IMR-90 (cell line): ENCODE results near the gene ZNF425. TPM values are rescaled to one million over a fixed set of nuclear protein-coding genes. Genes with fewer than 3 reads are reported as not detected.

ENCODE experiments used
- ATAC-seq: fragments of 200-7000 bp; cut with Tn5 transposase; 2 replicates; pipeline ENCODE4 v1.9.1; 2020; ENCODE audit warnings: low read depth, mild to moderate bottlenecking, moderate library complexity
- BruUV-seq: library from RNA; stranded (reverse); fragments of 400-500 nt; replicated peaks from 2 replicates; lab custom pipeline; 2021; lab: Mats Ljungman, UMichigan
- CTCF ChIA-PET: fragments of 300-600 bp; formaldehyde crosslinking; extraction: SDS; loops from one replicate; lab custom pipeline; 2021; ENCODE audit warnings: antibody characterized with exemption; lab: Yijun Ruan, JAX
- POLR2A ChIA-PET: fragments of 300-600 bp; sonication (Branson Sonifier 250); formaldehyde crosslinking; loops from one replicate; lab custom pipeline; 2022; ENCODE audit warnings: antibody characterized with exemption; ENCODE audit not compliant: unreplicated experiment; lab: Charles Lee
- DNase-seq: peaks from one replicate; pipeline ENCODE4 v3.0.0; 2013
- H2AFZ ChIP-seq: replicated peaks from 2 replicates; pipeline ENCODE3; 2013; ENCODE audit warnings: low read length, mild to moderate bottlenecking; ENCODE audit not compliant: poor library complexity
- H2AK5ac ChIP-seq: 2 replicates; pipeline ENCODE4 v1.6.1; 2013; ENCODE audit warnings: low read depth, low read length, inconsistent platforms
- H2AK9ac ChIP-seq: replicated peaks from 2 replicates; pipeline ENCODE3; 2013; ENCODE audit warnings: mild to moderate bottlenecking, low read depth, low read length, moderate library complexity; ENCODE audit not compliant: poor library complexity
- H2BK120ac ChIP-seq: 2 replicates; pipeline ENCODE4 v1.6.1; 2013; ENCODE audit warnings: low read depth, low read length, inconsistent platforms
- H2BK15ac ChIP-seq: 3 replicates; pipeline ENCODE4 v1.6.1; 2013; ENCODE audit warnings: low read depth, low read length, inconsistent platforms
- H2BK20ac ChIP-seq: 2 replicates; pipeline ENCODE4 v1.6.1; 2013; ENCODE audit warnings: low read depth, mild to moderate bottlenecking, inconsistent platforms, low read length, moderate library complexity
- H2BK5ac ChIP-seq: 2 replicates; pipeline ENCODE4 v1.6.1; 2013; ENCODE audit warnings: mild to moderate bottlenecking, low read depth, low read length, inconsistent platforms; ENCODE audit not compliant: poor library complexity, severe bottlenecking
- H3K14ac ChIP-seq: replicated peaks from 2 replicates; pipeline ENCODE4 v1.6.1; 2013; ENCODE audit warnings: low read depth, low read length, inconsistent platforms
- H3K18ac ChIP-seq: 2 replicates; pipeline ENCODE4 v1.6.1; 2013; ENCODE audit warnings: low read depth, low read length, control low read depth
- H3K23ac ChIP-seq: 2 replicates; pipeline ENCODE4 v1.6.1; 2013; ENCODE audit warnings: low read depth, low read length, inconsistent platforms
- H3K27ac ChIP-seq: 2 replicates; pipeline ENCODE4 v1.5.1; 2013; ENCODE audit warnings: mild to moderate bottlenecking, control low read depth, low read length; ENCODE audit not compliant: insufficient read depth
- H3K27me3 ChIP-seq: 2 replicates; pipeline ENCODE4 v1.6.1; 2013; ENCODE audit warnings: low read length; ENCODE audit not compliant: control insufficient read depth, insufficient read depth
- H3K36me3 ChIP-seq: 2 replicates; pipeline ENCODE4 v1.6.1; 2013; ENCODE audit warnings: low read length, mixed read lengths; ENCODE audit not compliant: control insufficient read depth, insufficient read depth
- H3K4ac ChIP-seq: 2 replicates; pipeline ENCODE4 v1.6.1; 2013; ENCODE audit warnings: low read depth, low read length, inconsistent platforms
- H3K4me1 ChIP-seq: 2 replicates; pipeline ENCODE4 v1.6.1; 2013; ENCODE audit warnings: low read length, mixed read lengths; ENCODE audit not compliant: control insufficient read depth, insufficient read depth
- H3K4me2 ChIP-seq: 2 replicates; pipeline ENCODE4 v1.6.1; 2013; ENCODE audit warnings: low read depth, mild to moderate bottlenecking, control low read depth, low read length, moderate library complexity
- H3K4me3 ChIP-seq: 2 replicates; pipeline ENCODE4 v1.5.1; 2013; ENCODE audit warnings: low read depth, mild to moderate bottlenecking, control low read depth, low read length, moderate library complexity; ENCODE audit not compliant: insufficient read depth
- H3K56ac ChIP-seq: 2 replicates; pipeline ENCODE4 v1.6.1; 2013; ENCODE audit warnings: low read length, inconsistent platforms; ENCODE audit not compliant: insufficient read depth; ENCODE audit errors: extremely low read depth
- H3K79me1 ChIP-seq, 2 experiments: 2 replicates each; pipeline ENCODE4 v1.6.1; 2013; ENCODE audit warnings: low read length in 2 of 2, inconsistent platforms in 1 of 2, low read depth in 1 of 2
- H3K9ac ChIP-seq: 2 replicates; pipeline ENCODE4 v1.6.1; 2013; ENCODE audit warnings: low read depth, low read length, control low read depth
- H3K9me1 ChIP-seq: 2 replicates; pipeline ENCODE4 v1.6.1; 2013; ENCODE audit warnings: low read length, inconsistent platforms; ENCODE audit not compliant: insufficient read depth
- H3K9me3 ChIP-seq: 2 replicates; pipeline ENCODE4 v1.6.1; 2013; ENCODE audit warnings: low read length; ENCODE audit not compliant: control insufficient read depth, insufficient read depth
- H4K20me1 ChIP-seq: 2 replicates; pipeline ENCODE4 v1.6.1; 2013; ENCODE audit warnings: low read length, inconsistent platforms; ENCODE audit not compliant: insufficient read depth
- H4K5ac ChIP-seq: 2 replicates; pipeline ENCODE4 v1.6.1; 2013; ENCODE audit warnings: mild to moderate bottlenecking, low read depth, low read length, control low read depth
- H4K8ac ChIP-seq, 2 experiments: 2 replicates each; pipeline ENCODE4 v1.6.1; 2013; ENCODE audit warnings: low read depth in 2 of 2, low read length in 2 of 2, control low read depth in 1 of 2, inconsistent platforms in 1 of 2
- H4K91ac ChIP-seq: 2 replicates; pipeline ENCODE4 v1.6.1; 2013; ENCODE audit warnings: low read depth, low read length, inconsistent platforms; ENCODE audit not compliant: insufficient read depth
- BHLHE40 ChIP-seq: fragments of 150-350 bp; IDR thresholded peaks from 2 replicates; pipeline ENCODE4 v1.6.1; 2016; ENCODE audit warnings: mild to moderate bottlenecking, low read depth, low read length
- CEBPB ChIP-seq: IDR thresholded peaks from 2 replicates; pipeline ENCODE4 v1.6.1; 2012; ENCODE audit warnings: low read depth, low read length, improper control_type of control experiment
- CHD1 ChIP-seq: IDR thresholded peaks from 2 replicates; pipeline ENCODE4 v1.6.1; 2012; ENCODE audit warnings: low read depth, low read length, improper control_type of control experiment
- FOS ChIP-seq: fragments of 150-350 bp; IDR thresholded peaks from 2 replicates; pipeline ENCODE4 v1.6.1; 2016; ENCODE audit warnings: low read depth, low read length
- MAFK ChIP-seq: IDR thresholded peaks from 2 replicates; pipeline ENCODE4 v1.6.1; 2012; ENCODE audit warnings: low read depth, low read length, improper control_type of control experiment
- MAZ ChIP-seq: IDR thresholded peaks from 2 replicates; pipeline ENCODE4 v1.6.1; 2012; ENCODE audit warnings: low read depth, mild to moderate bottlenecking, low read length, improper control_type of control experiment, moderate library complexity, borderline replicate concordance
- POLR2A ChIP-seq: IDR thresholded peaks from 2 replicates; pipeline ENCODE4 v1.6.1; 2012; ENCODE audit warnings: mild to moderate bottlenecking, low read depth, low read length
- RAD21 ChIP-seq: IDR thresholded peaks from 2 replicates; pipeline ENCODE4 v1.6.1; 2012; ENCODE audit warnings: low read length, improper control_type of control experiment
- RCOR1 ChIP-seq: IDR thresholded peaks from 2 replicates; pipeline ENCODE4 v1.6.1; 2012; ENCODE audit warnings: mild to moderate bottlenecking, low read length, improper control_type of control experiment; ENCODE audit not compliant: insufficient replicate concordance
- RFX5 ChIP-seq: IDR thresholded peaks from 2 replicates; pipeline ENCODE4 v1.8.0; 2012; ENCODE audit warnings: low read depth, mild to moderate bottlenecking, low read length, moderate library complexity
- SMC3 ChIP-seq: fragments of 150-350 bp; IDR thresholded peaks from 2 replicates; pipeline ENCODE4 v1.6.1; 2016; ENCODE audit warnings: low read depth, mild to moderate bottlenecking, antibody characterized with exemption, low read length, moderate library complexity
- WGBS, 2 experiments: methylation state at CpG; one replicate each; pipeline versions ENCODE4 v1.1.5 to v1.1.7; 2013; ENCODE audit warnings: missing lambda C conversion rate in 2 of 2; ENCODE audit not compliant: insufficient read length in 1 of 2; ENCODE audit errors: extremely low coverage in 2 of 2; 5-methylcytosine and 5-hydroxymethylcytosine counted together
- dilution Hi-C: fragments of 300-500 bp; cut with HindIII; formaldehyde crosslinking; loops from one replicate; pipeline ENCODE4 v1.14.3; 2018; ENCODE audit warnings: low sequenced_read_pairs; ENCODE audit not compliant: unreplicated experiment
- in situ Hi-C: fragments of 300-500 bp; cut with MboI; formaldehyde crosslinking; loops from 3 replicates; pipeline ENCODE4 v1.14.3; 2019; ENCODE audit warnings: low sequenced_read_pairs, inconsistent platforms, mixed read lengths
- intact Hi-C: fragments of 100-400 bp; cut with micrococcal nuclease; formaldehyde crosslinking; loops from 2 replicates; pipeline ENCODE4 v1.10.0; 2022
- polyA plus RNA-seq, 3 experiments: library from polyadenylated mRNA; depleted of rRNA; stranded (reverse); fragments of >200 nt; gene quantifications; 2 replicates each; pipeline ENCODE4 v1.2.3, GENCODE V29; 2012; ENCODE audit warnings: low replicate concordance in 1 of 3
- total RNA-seq: library from RNA; depleted of rRNA; stranded (reverse); fragments of >200 nt; gene quantifications from 2 replicates; pipeline ENCODE4 v1.2.3, GENCODE V29; 2012
- TF ChIP-seq, protein P1 (sequence below): fragments of 150-350 bp; IDR thresholded peaks from 2 replicates; pipeline ENCODE4 v1.6.1; 2017; ENCODE audit warnings: mild to moderate bottlenecking, antibody characterized with exemption, low read length, low read depth
- TF ChIP-seq, protein P2 (sequence below): fragments of 150-350 bp; IDR thresholded peaks from 2 replicates; pipeline ENCODE4 v1.6.1; 2016; ENCODE audit warnings: low read depth, mild to moderate bottlenecking, low read length, moderate library complexity, borderline replicate concordance
- TF ChIP-seq, protein P3 (sequence below): conservative IDR thresholded peaks from 2 replicates; pipeline ENCODE4 v1.5.1; 2012; ENCODE audit warnings: mild to moderate bottlenecking, low read depth, low read length, improper control_type of control experiment

Gene ZNF425
- total and polyA plus RNA-seq, 2 of the 4 experiments (the other 2 are of a cell fraction) = 1.2 to 2.3 TPM

DNA sequence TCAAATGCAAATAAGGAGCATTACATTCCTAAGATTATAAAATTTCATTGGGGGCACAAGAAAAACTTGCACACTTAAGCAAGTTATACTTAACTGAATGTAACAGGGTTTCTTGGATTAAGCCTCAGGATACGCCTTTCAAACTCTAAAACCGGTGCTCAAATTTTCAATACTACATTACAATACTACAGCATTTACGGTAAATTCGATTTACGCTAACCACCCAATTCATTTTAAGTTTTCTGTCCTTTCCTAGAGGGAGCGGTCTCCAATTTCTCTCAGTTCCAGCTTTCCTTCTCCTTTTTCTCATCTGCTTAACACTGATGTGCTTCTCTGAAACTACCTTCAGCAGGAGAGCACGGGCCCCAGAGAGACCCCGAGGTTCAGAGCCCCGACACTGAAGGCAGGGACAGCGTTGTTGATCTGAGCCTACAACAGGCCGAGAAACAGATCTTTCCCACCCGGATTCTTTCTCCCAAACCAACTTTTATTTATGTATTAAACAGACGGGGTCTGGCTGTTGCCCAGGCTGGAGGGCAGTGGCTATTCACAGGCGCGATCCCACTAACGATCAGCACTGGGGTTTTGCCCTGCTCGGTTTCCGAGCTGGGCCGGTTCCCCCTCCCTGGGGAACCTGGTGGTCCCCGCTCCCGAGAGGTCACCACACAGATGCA lies 798 bp downstream of the ZNF425 start:
- H3K4ac ChIP-seq = peak overlapping the region; percentile 93
- no peaks in the 10 kb centered on the region for H3K9me3 ChIP-seq
- no peaks in the 10 kb centered on the region; the same call in 1 of the 2 replicates for H3K9me1 ChIP-seq
- no peaks in the 10 kb centered on the region for H4K20me1 ChIP-seq
- no peak overlapping the region; the same call in 1 of the 2 replicates for H4K91ac ChIP-seq
- H3K23ac ChIP-seq = peak overlapping the region; percentile 62
- peak overlapping the region; percentile 89 for H3K4me2 ChIP-seq
- H3K4me3 ChIP-seq = peak overlapping the region; percentile 84
- H2AFZ ChIP-seq = peak overlapping the region; percentile 100
- no peaks in the 10 kb centered on the region for H3K36me3 ChIP-seq
- peaks cover 3% of the 10 kb centered on the region for H3K4me1 ChIP-seq
- H4K8ac ChIP-seq = peak overlapping the region; percentile 90 to 93; a peak in 3 of 4 replicates
- peak overlapping the region; percentile 95 for H2AK9ac ChIP-seq
- H2BK5ac ChIP-seq = peak overlapping the region; percentile 75
- H4K5ac ChIP-seq = no peak overlapping the region
- no peaks in the 10 kb centered on the region for H3K27me3 ChIP-seq
- no peak overlapping the region for H2BK20ac ChIP-seq
- intact Hi-C loops (loop anchor here (5.0 kb wide), 1 partner anchor 98 kb away; the partner anchor contains the start of gene PDIA4), in situ Hi-C loops (no loop called here), dilution Hi-C loops (no loop called here)
- ATAC-seq = no peak
- H3K18ac ChIP-seq = no peak overlapping the region
- peak overlapping the region; percentile 76 for H3K27ac ChIP-seq
- no peak for DNase-seq
- TF ChIP-seq BHLHE40 (no peak), MAFK (no peak), MAZ (no peak), RAD21 (no peak), FOS (no peak), RCOR1 (no peak), POLR2A (no peak), CHD1 (no peak), CEBPB (no peak), RFX5 (no peak), SMC3 (no peak)
- TF ChIP-seq, protein P1, sequence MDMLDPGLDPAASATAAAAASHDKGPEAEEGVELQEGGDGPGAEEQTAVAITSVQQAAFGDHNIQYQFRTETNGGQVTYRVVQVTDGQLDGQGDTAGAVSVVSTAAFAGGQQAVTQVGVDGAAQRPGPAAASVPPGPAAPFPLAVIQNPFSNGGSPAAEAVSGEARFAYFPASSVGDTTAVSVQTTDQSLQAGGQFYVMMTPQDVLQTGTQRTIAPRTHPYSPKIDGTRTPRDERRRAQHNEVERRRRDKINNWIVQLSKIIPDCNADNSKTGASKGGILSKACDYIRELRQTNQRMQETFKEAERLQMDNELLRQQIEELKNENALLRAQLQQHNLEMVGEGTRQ = no peak
- TF ChIP-seq, protein P2, sequence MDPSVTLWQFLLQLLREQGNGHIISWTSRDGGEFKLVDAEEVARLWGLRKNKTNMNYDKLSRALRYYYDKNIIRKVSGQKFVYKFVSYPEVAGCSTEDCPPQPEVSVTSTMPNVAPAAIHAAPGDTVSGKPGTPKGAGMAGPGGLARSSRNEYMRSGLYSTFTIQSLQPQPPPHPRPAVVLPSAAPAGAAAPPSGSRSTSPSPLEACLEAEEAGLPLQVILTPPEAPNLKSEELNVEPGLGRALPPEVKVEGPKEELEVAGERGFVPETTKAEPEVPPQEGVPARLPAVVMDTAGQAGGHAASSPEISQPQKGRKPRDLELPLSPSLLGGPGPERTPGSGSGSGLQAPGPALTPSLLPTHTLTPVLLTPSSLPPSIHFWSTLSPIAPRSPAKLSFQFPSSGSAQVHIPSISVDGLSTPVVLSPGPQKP = no peak
- TF ChIP-seq, protein P3, sequence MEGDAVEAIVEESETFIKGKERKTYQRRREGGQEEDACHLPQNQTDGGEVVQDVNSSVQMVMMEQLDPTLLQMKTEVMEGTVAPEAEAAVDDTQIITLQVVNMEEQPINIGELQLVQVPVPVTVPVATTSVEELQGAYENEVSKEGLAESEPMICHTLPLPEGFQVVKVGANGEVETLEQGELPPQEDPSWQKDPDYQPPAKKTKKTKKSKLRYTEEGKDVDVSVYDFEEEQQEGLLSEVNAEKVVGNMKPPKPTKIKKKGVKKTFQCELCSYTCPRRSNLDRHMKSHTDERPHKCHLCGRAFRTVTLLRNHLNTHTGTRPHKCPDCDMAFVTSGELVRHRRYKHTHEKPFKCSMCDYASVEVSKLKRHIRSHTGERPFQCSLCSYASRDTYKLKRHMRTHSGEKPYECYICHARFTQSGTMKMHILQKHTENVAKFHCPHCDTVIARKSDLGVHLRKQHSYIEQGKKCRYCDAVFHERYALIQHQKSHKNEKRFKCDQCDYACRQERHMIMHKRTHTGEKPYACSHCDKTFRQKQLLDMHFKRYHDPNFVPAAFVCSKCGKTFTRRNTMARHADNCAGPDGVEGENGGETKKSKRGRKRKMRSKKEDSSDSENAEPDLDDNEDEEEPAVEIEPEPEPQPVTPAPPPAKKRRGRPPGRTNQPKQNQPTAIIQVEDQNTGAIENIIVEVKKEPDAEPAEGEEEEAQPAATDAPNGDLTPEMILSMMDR = no peak
- no peak overlapping the region for H2AK5ac ChIP-seq
- ChIA-PET CTCF (no interaction called here), POLR2A (interaction anchor here (0.6 kb wide), 1 partner anchor 587 kb away, joined by 3 read pairs; no protein-coding TSS in a partner anchor)
- peak overlapping the region; percentile 58 for H3K56ac ChIP-seq
- H2BK15ac ChIP-seq = no peak overlapping the region
- no peak overlapping the region for H2BK120ac ChIP-seq
- WGBS, 2 experiments = 0% methylated on average over 13 of the region's 21 CpGs; no CpG with 5 or more reads in 1 of the 2 experiments
- H3K79me1 ChIP-seq = peaks cover 13 to 26% of the 10 kb centered on the region in 2 experiments
- peak overlapping the region; percentile 81 for H3K9ac ChIP-seq
- peak overlapping the region; percentile 90; the same call in 1 of the 2 replicates for H3K14ac ChIP-seq
- BruUV-seq = no TSS peak
